ENCODE results near the gene TSC22D4.

- TF ChIP-seq CTCF (conservative IDR thresholded peaks at IDR 0.05 in 1 of 2, IDR thresholded peaks at IDR 0.05 in 1 of 2; ENCODE audit: low read depth in 1 of 2, low read length in 2 of 2) (peak in 1 of 2 donors; percentile 2), EZH2 (IDR thresholded peaks at IDR 0.05; ENCODE audit: low read length, missing control alignments) (no peak)
These were observed 59.9 kb downstream of the TSC22D4 start for GRCh38 chr7:100418930-100419659.

Measured in fibroblast of lung (primary cell).